Ovary (tissue), 9 donors: ENCODE results near the gene DNAJA4. TPM values are rescaled to one million over a fixed set of nuclear protein-coding genes. Genes with fewer than 3 reads are reported as not detected.

Source experiments
- DNase-seq, 5 donors: peaks; one replicate each; pipeline ENCODE4 v3.0.0-alpha.2; 2019 to 2020
- H3K27ac ChIP-seq, 2 donors: fragments of 200-600 bp; one replicate each; pipeline versions ENCODE4 v1.5.1 to v1.8.0; 2019 to 2022
- H3K27me3 ChIP-seq: fragments of 200-600 bp; one replicate; pipeline ENCODE4 v1.8.0; 2022
- H3K36me3 ChIP-seq: fragments of 200-600 bp; sonication (generic); one replicate; pipeline ENCODE4 v1.5.1; 2019
- H3K4me1 ChIP-seq: one replicate; pipeline ENCODE4 v1.8.1; 2013; ENCODE audit warnings: mild to moderate bottlenecking, moderate library complexity; ENCODE audit not compliant: insufficient read depth
- H3K4me3 ChIP-seq: fragments of 200-600 bp; sonication (generic); one replicate; pipeline ENCODE4 v1.5.1; 2017
- H3K9me3 ChIP-seq, 2 donors: fragments of 200-600 bp in 1 of 2; sonication (generic) in 1 of 2; one replicate each; pipeline versions ENCODE4 v1.5.1 to v1.8.1; 2013 to 2019; ENCODE audit warnings: mild to moderate bottlenecking in 1 of 2, moderate library complexity in 1 of 2
- CTCF ChIP-seq, 3 donors: fragments of 450-650 bp in 2 of 3; fragments of 200-600 bp in 1 of 3; IDR thresholded peaks; one replicate each; pipeline versions ENCODE4 v1.5.1 to v1.8.0; 2016 to 2022; ENCODE audit warnings: antibody characterized with exemption in 3 of 3, mild to moderate bottlenecking in 1 of 3
- EP300 ChIP-seq: sonication (generic); formaldehyde crosslinking; IDR thresholded peaks from one replicate; pipeline ENCODE4 v1.6.1; 2017; ENCODE audit warnings: antibody characterized with exemption
- POLR2A ChIP-seq: fragments of 450-650 bp; IDR thresholded peaks from one replicate; pipeline ENCODE4 v1.6.1; 2017; ENCODE audit warnings: antibody characterized with exemption, mild to moderate bottlenecking, moderate library complexity
- WGBS, 3 donors: extraction: QIAGEN DNeasy Blood & Tissue Kit in 1 of 3; methylation state at CpG; one replicate each; pipeline versions ENCODE4 v1.1.5 to v1.1.7; 2013 to 2017; 5-methylcytosine and 5-hydroxymethylcytosine counted together
- intact Hi-C, 4 donors: fragments of 100-400 bp; cut with DNase I; formaldehyde crosslinking; loops; one replicate each; pipeline versions ENCODE4 v1.11.0 to v1.15.1; 2022 to 2023
- polyA plus RNA-seq, 2 donors: library from polyadenylated mRNA; stranded (reverse); fragments of 200-250 nt in 1 of 2; fragments of 350-450 nt in 1 of 2; fragmentation: Illumina TruSeq in 1 of 2; extraction: RNeasy Lipid Tissue Mini Kit (QIAGEN cat#74804) in 1 of 2; gene quantifications; one replicate each; pipeline ENCODE4 v1.2.3, GENCODE V29; 2013 to 2014
- total RNA-seq, 7 donors: library from RNA; depleted of rRNA in 2 of 7; stranded (reverse); fragments of >200 nt in 2 of 7; fragmentation: NEBNext Ultra II Directional in 3 of 7; extraction: Animal tissue kit (Norgen Biotek cat#: 25700) in 3 of 7; gene quantifications; one replicate each; pipeline versions ENCODE4 v1.1.0 to v1.2.4, GENCODE V29; 2016 to 2023
- donor health status: DM: no; HTN: no; CAD: no; lungs with moderate emphysema.
- donor health status: DM: no; HTN: no; CAD: no.
- donor health status: Bipolar disorder and iron deficiency.
- donor health status: DM: yes; HTN: yes; CAD: no.
- donor health status: DM: no; HTN: no; CAD: no.
- donor health status: DM: yes; HTN: yes; CAD: no.

The DNAJA4 gene
- total and polyA plus RNA-seq, 9 donors, result 4.9 to 23.7 (median 12.2) TPM

- Histone ChIP-seq H3K27me3 (no peaks in the 10 kb centered on the region), H3K9me3 (no peaks in the 10 kb centered on the region), H3K4me1 (peaks cover 6% of the 10 kb centered on the region), H3K4me3 (peak overlapping the region; percentile 57), H3K27ac (peak overlapping the region in 1 of 2 donors; percentile 4), H3K36me3 (no peaks in the 10 kb centered on the region)
- intact Hi-C loops, result no loop called here
- TF ChIP-seq EP300 (no peak), CTCF (IDR thresholded peaks at IDR 0.05) (no peak), POLR2A (no peak)
- WGBS, 3 donors, result 27 to 37% (median 30%) methylated on average over 11 to 12 of the region's 12 CpGs
- no peak for DNase-seq
These were observed 737 bp downstream of the DNAJA4 start for GRCh38 chr15:78265137-78265460.

- TF ChIP-seq CTCF (IDR thresholded peaks at IDR 0.05) (no peak), POLR2A (no peak), EP300 (no peak)
- peaks cover 6% of the 10 kb centered on the region for H3K4me1 ChIP-seq
- intact Hi-C loops, result no loop called here
- DNase-seq, result no peak
- no peaks in the 10 kb centered on the region for H3K9me3 ChIP-seq
- no peak overlapping the region for H3K27ac ChIP-seq
- no peaks in the 10 kb centered on the region for H3K36me3 ChIP-seq
- WGBS, 3 donors, result 72 to 80% (median 76%) methylated on average over 9 of the region's 9 CpGs
- H3K4me3 ChIP-seq, result no peak overlapping the region
- no peaks in the 10 kb centered on the region for H3K27me3 ChIP-seq
These were observed 1.4 kb downstream of the DNAJA4 start for GRCh38 chr15:78265752-78266224.

- H3K4me1 ChIP-seq, result peaks cover 6% of the 10 kb centered on the region
- H3K4me3 ChIP-seq, result no peak overlapping the region
- H3K27ac ChIP-seq, result no peak overlapping the region
- no peak for DNase-seq
- H3K9me3 ChIP-seq, result no peaks in the 10 kb centered on the region
- no peaks in the 10 kb centered on the region for H3K36me3 ChIP-seq
- intact Hi-C loops, result no loop called here
- TF ChIP-seq CTCF (IDR thresholded peaks at IDR 0.05) (no peak), EP300 (no peak), POLR2A (no peak)
- H3K27me3 ChIP-seq, result no peaks in the 10 kb centered on the region
These were observed 1.9 kb downstream of the DNAJA4 start for GRCh38 chr15:78266229-78266628.

GRCh38 chr15:78266806-78267205 is 2.4 kb downstream of the DNAJA4 start:
- Histone ChIP-seq H3K36me3 (no peaks in the 10 kb centered on the region), H3K9me3 (no peaks in the 10 kb centered on the region), H3K4me1 (peaks cover 6% of the 10 kb centered on the region), H3K27ac (no peak overlapping the region), H3K27me3 (no peaks in the 10 kb centered on the region), H3K4me3 (no peak overlapping the region)
- 70 to 80% (median 72%) methylated on average over 2 of the region's 2 CpGs for WGBS, 3 donors
- TF ChIP-seq POLR2A, result no peak
- TF ChIP-seq EP300, result no peak
- no peak for TF ChIP-seq CTCF (IDR thresholded peaks at IDR 0.05)
- intact Hi-C loops, result no loop called here
- no peak for DNase-seq

GRCh38 chr15:78272316-78272715 is 8.0 kb downstream of the DNAJA4 start:
- Histone ChIP-seq H3K9me3 (no peaks in the 10 kb centered on the region), H3K4me1 (no peaks in the 10 kb centered on the region), H3K27me3 (no peaks in the 10 kb centered on the region), H3K27ac (no peak overlapping the region), H3K4me3 (no peak overlapping the region), H3K36me3 (no peaks in the 10 kb centered on the region)
- 69 to 79% (median 74%) methylated on average over 2 of the region's 2 CpGs for WGBS, 3 donors
- TF ChIP-seq POLR2A (no peak), EP300 (no peak), CTCF (IDR thresholded peaks at IDR 0.05) (no peak)
- DNase-seq, result no peak
- intact Hi-C loops, result no loop called here
